HK-2 (cell line): ENCODE measurements around the gene RHO.

Source experiments
- DNase-seq: peaks from one replicate; pipeline ENCODE4 v3.0.0-alpha.2; 2018; ENCODE audit not compliant: unreplicated experiment

Gene RHO

GRCh38 chr3:129559565-129560079 lies 31.2 kb downstream of the RHO start:
- DNase-seq: no peak

GRCh38 chr3:129560269-129560787 lies 31.9 kb downstream of the RHO start:
- DNase-seq: peak; percentile 50

GRCh38 chr3:129560911-129561594 lies 32.6 kb downstream of the RHO start:
- peak; percentile 61 for DNase-seq

GRCh38 chr3:129561619-129562248 lies 33.3 kb downstream of the RHO start:
- no peak for DNase-seq

GRCh38 chr3:129562803-129563202 lies 34.4 kb downstream of the RHO start:
- DNase-seq: no peak

GRCh38 chr3:129563332-129563731 lies 34.9 kb downstream of the RHO start:
- DNase-seq: no peak

GRCh38 chr3:129563850-129564535 lies 35.6 kb downstream of the RHO start:
- DNase-seq: no peak

- no peak for DNase-seq
Observed at GRCh38 chr3:129564981-129565644, 36.7 kb downstream of the RHO start.

GRCh38 chr3:129565902-129566301 lies 37.5 kb downstream of the RHO start:
- no peak for DNase-seq

- no peak for DNase-seq
Observed at GRCh38 chr3:129567176-129567705, 38.8 kb downstream of the RHO start.

- no peak for DNase-seq
Observed at GRCh38 chr3:129567939-129568338, 39.5 kb downstream of the RHO start.

GRCh38 chr3:129569856-129570255 lies 41.4 kb downstream of the RHO start:
- no peak for DNase-seq

- no peak for DNase-seq
Observed at GRCh38 chr3:129571605-129572547, 43.4 kb downstream of the RHO start.

- no peak for DNase-seq
Observed at GRCh38 chr3:129572603-129573002, 44.2 kb downstream of the RHO start.

- no peak for DNase-seq
Observed at GRCh38 chr3:129573493-129573892, 45.1 kb downstream of the RHO start.

GRCh38 chr3:129574206-129574605 lies 45.8 kb downstream of the RHO start:
- no peak for DNase-seq

- DNase-seq: no peak
Observed at GRCh38 chr3:129575233-129575996, 47.0 kb downstream of the RHO start.

- DNase-seq: no peak
Observed at GRCh38 chr3:129575997-129576384, 47.6 kb downstream of the RHO start.

- DNase-seq: no peak
Observed at GRCh38 chr3:129576514-129577352, 48.3 kb downstream of the RHO start.
